Mucosa of stomach (tissue), 1 donor: ENCODE measurements around the gene C11orf52.
A peak's percentile ranks its signal among the peaks of the same experiment; 100 is the strongest.
"Not testable (repeated sequence)": the region's sequence is repeated elsewhere in the genome, so short reads cannot be mapped to it uniquely, and the experiment has no call there.

ENCODE experiments used
- H3K27me3 ChIP-seq: one replicate; pipeline ENCODE4 v1.7.0; 2013; ENCODE audit warnings: mild to moderate bottlenecking, low read length; ENCODE audit not compliant: control insufficient read depth, insufficient read depth
- H3K36me3 ChIP-seq: one replicate; pipeline ENCODE4 v1.7.0; 2013; ENCODE audit warnings: low read length; ENCODE audit not compliant: control insufficient read depth, insufficient read depth
- H3K4me1 ChIP-seq: one replicate; pipeline ENCODE4 v1.7.0; 2013; ENCODE audit warnings: mild to moderate bottlenecking, low read length; ENCODE audit not compliant: control insufficient read depth, insufficient read depth
- H3K4me3 ChIP-seq: one replicate; pipeline ENCODE4 v1.7.0; 2013; ENCODE audit warnings: low read length
- H3K9ac ChIP-seq: one replicate; pipeline ENCODE4 v1.7.0; 2013; ENCODE audit warnings: mild to moderate bottlenecking, low read length, moderate library complexity
- H3K9me3 ChIP-seq: one replicate; pipeline ENCODE4 v1.7.0; 2013; ENCODE audit warnings: mild to moderate bottlenecking, low read length, moderate library complexity; ENCODE audit not compliant: control insufficient read depth
- donor health status: Pancreatic carcinoma.

C11orf52 gene

GRCh38 chr11:111918390-111919256 lies at the start of gene C11orf52:
Gene C11orf52 (plus strand): TSS chr11:111918913. CDS start chr11:111918973, 60 bp downstream.
- Histone ChIP-seq H3K36me3 (no peaks in the 10 kb centered on the region), H3K27me3 (no peaks in the 10 kb centered on the region), H3K9me3 (no peaks in the 10 kb centered on the region), H3K9ac (peak within 1 kb of the TSS; percentile 63), H3K4me3 (peak within 1 kb of the TSS; percentile 1), H3K4me1 (peaks cover 16% of the 10 kb centered on the region)

- Histone ChIP-seq H3K27me3 (no peaks in the 10 kb centered on the region), H3K9ac (no peak overlapping the region), H3K4me3 (no peak overlapping the region), H3K36me3 (no peaks in the 10 kb centered on the region), H3K4me1 (peaks cover 4% of the 10 kb centered on the region), H3K9me3 (no peaks in the 10 kb centered on the region)
Observed at GRCh38 chr11:111870113-111870512, 48.6 kb upstream of the C11orf52 start.

- Histone ChIP-seq H3K9me3 (no peaks in the 10 kb centered on the region), H3K4me1 (peaks cover 4% of the 10 kb centered on the region), H3K27me3 (no peaks in the 10 kb centered on the region), H3K9ac (peak overlapping the region; percentile 77), H3K36me3 (no peaks in the 10 kb centered on the region), H3K4me3 (peak overlapping the region; percentile 92)
Observed at GRCh38 chr11:111870522-111870885, 48.2 kb upstream of the C11orf52 start.

- Histone ChIP-seq H3K36me3 (no peaks in the 10 kb centered on the region), H3K4me3 (peak within 1 kb of the TSS; percentile 92), H3K27me3 (no peaks in the 10 kb centered on the region), H3K9ac (peak within 1 kb of the TSS; percentile 77), H3K9me3 (no peaks in the 10 kb centered on the region), H3K4me1 (peaks cover 4% of the 10 kb centered on the region)
Observed at GRCh38 chr11:111870886-111871692, 47.6 kb upstream of the C11orf52 start, which contains the start of gene ALG9. Gene ALG9 (minus strand): TSS chr11:111871581. CDS start chr11:111871482, 99 bp downstream.

GRCh38 chr11:111871693-111872161 lies 47.0 kb upstream of the C11orf52 start:
- H3K4me3 ChIP-seq, result peak overlapping the region; percentile 92

GRCh38 chr11:111878385-111878848 lies 40.3 kb upstream of the C11orf52 start:
- Histone ChIP-seq H3K36me3 (no peaks in the 10 kb centered on the region), H3K9ac (peak overlapping the region; percentile 63), H3K9me3 (no peaks in the 10 kb centered on the region)

More at GRCh38 chr11:111871693-111872161, 47.0 kb upstream of the C11orf52 start:
- no peaks in the 10 kb centered on the region for H3K9me3 ChIP-seq
- H3K27me3 ChIP-seq, result no peaks in the 10 kb centered on the region
- peaks cover 4% of the 10 kb centered on the region for H3K4me1 ChIP-seq
- peak overlapping the region; percentile 77 for H3K9ac ChIP-seq
- no peaks in the 10 kb centered on the region for H3K36me3 ChIP-seq

GRCh38 chr11:111878849-111879636 lies 39.7 kb upstream of the C11orf52 start, which contains the start of the genes CFAP68 and FDXACB1:
Gene CFAP68 (plus strand): TSS chr11:111879541. CDS start chr11:111879561, 20 bp downstream.
Gene FDXACB1 (minus strand): TSS chr11:111879165. CDS start chr11:111879132, 33 bp downstream.
- H3K9ac ChIP-seq, result peak within 1 kb of the TSS; percentile 63
- H3K4me1 ChIP-seq, result peaks cover 11% of the 10 kb centered on the region
- no peaks in the 10 kb centered on the region for H3K27me3 ChIP-seq
- peak within 1 kb of the TSS; percentile 88 for H3K4me3 ChIP-seq
- no peaks in the 10 kb centered on the region for H3K36me3 ChIP-seq
- no peaks in the 10 kb centered on the region for H3K9me3 ChIP-seq

More at GRCh38 chr11:111878385-111878848, 40.3 kb upstream of the C11orf52 start:
- H3K4me3 ChIP-seq, result peak overlapping the region; percentile 88
- peaks cover 11% of the 10 kb centered on the region for H3K4me1 ChIP-seq
- no peaks in the 10 kb centered on the region for H3K27me3 ChIP-seq

- Histone ChIP-seq H3K9me3 (no peaks in the 10 kb centered on the region), H3K4me1 (peaks cover 11% of the 10 kb centered on the region), H3K36me3 (no peaks in the 10 kb centered on the region), H3K4me3 (peak overlapping the region; percentile 88), H3K27me3 (no peaks in the 10 kb centered on the region), H3K9ac (peak overlapping the region; percentile 63)
Observed at GRCh38 chr11:111879637-111879960, 39.1 kb upstream of the C11orf52 start.

- Histone ChIP-seq H3K4me3 (no peak overlapping the region), H3K4me1 (peaks cover 11% of the 10 kb centered on the region), H3K27me3 (no peaks in the 10 kb centered on the region), H3K36me3 (no peaks in the 10 kb centered on the region), H3K9me3 (no peaks in the 10 kb centered on the region), H3K9ac (no peak overlapping the region)
Observed at GRCh38 chr11:111882202-111882601, 36.5 kb upstream of the C11orf52 start.

GRCh38 chr11:111885053-111885452 lies 33.7 kb upstream of the C11orf52 start:
- not testable (repeated sequence) for H3K9ac ChIP-seq, H3K4me1 ChIP-seq

GRCh38 chr11:111886032-111886431 lies 32.7 kb upstream of the C11orf52 start:
- Histone ChIP-seq H3K9ac (no peak overlapping the region), H3K4me3 (no peak overlapping the region), H3K27me3 (no peaks in the 10 kb centered on the region), H3K36me3 (no peaks in the 10 kb centered on the region), H3K4me1 (no peaks in the 10 kb centered on the region), H3K9me3 (no peaks in the 10 kb centered on the region)

More at GRCh38 chr11:111885053-111885452, 33.7 kb upstream of the C11orf52 start:
- H3K9me3 ChIP-seq, H3K4me3 ChIP-seq, H3K36me3 ChIP-seq, H3K27me3 ChIP-seq: not testable (repeated sequence)
